Measurements from ENCODE around the gene TCF7L2. TPM values are rescaled to one million over a fixed set of nuclear protein-coding genes. Genes with fewer than 3 reads are reported as not detected.
A peak's percentile ranks its signal among the peaks of the same experiment; 100 is the strongest.

The TCF7L2 gene
- total RNA-seq, 1 experiment from 2014 or later = 45.2 TPM

GRCh38 chr10:112980937-112981336 is 30.9 kb downstream of the TCF7L2 start:
- no peak for ATAC-seq
- ChIA-PET CTCF (no interaction called here), POLR2A (no interaction called here)
- no peak for DNase-seq (ENCODE audit: low read depth, low spot score)
- BruUV-seq (replicated peaks) = TSS peak; percentile 4
- Histone ChIP-seq H3K27me3 (ENCODE audit: control insufficient read depth, insufficient read depth, low read length) (no peaks in the 10 kb centered on the region), H3K9me3 (ENCODE audit: control insufficient read depth, insufficient read depth, low read depth, low read length) (no peaks in the 10 kb centered on the region), H3K4me1 (ENCODE audit: control insufficient read depth, insufficient read depth, low read length) (peaks cover 47% of the 10 kb centered on the region), H3K36me3 (ENCODE audit: control insufficient read depth, insufficient read depth, low read length) (no peaks in the 10 kb centered on the region), H3K27ac (ENCODE audit: low read length) (peak overlapping the region; percentile 30; the same call in 1 of the 2 replicates), H3K4me3 (ENCODE audit: low read depth in 2 of 2, low read length in 2 of 2) (no peak overlapping the region)
- in situ Hi-C loops (cut with HindIII; ENCODE audit: low pct_unique_long_range_greater_than_20kb, low sequenced_read_pairs) = no loop called here
- intact Hi-C loops (cut with micrococcal nuclease; ENCODE audit: unreplicated experiment) = no loop called here
- no peak for TF ChIP-seq REST (IDR thresholded peaks at IDR 0.05; ENCODE audit: insufficient read depth in 1 of 2, low read depth in 2 of 2, low read length in 1 of 2)
- TF ChIP-seq POLR2AphosphoS5 (IDR thresholded peaks at IDR 0.05; ENCODE audit: low read depth, low read length) = no peak
- TF ChIP-seq, protein P1, sequence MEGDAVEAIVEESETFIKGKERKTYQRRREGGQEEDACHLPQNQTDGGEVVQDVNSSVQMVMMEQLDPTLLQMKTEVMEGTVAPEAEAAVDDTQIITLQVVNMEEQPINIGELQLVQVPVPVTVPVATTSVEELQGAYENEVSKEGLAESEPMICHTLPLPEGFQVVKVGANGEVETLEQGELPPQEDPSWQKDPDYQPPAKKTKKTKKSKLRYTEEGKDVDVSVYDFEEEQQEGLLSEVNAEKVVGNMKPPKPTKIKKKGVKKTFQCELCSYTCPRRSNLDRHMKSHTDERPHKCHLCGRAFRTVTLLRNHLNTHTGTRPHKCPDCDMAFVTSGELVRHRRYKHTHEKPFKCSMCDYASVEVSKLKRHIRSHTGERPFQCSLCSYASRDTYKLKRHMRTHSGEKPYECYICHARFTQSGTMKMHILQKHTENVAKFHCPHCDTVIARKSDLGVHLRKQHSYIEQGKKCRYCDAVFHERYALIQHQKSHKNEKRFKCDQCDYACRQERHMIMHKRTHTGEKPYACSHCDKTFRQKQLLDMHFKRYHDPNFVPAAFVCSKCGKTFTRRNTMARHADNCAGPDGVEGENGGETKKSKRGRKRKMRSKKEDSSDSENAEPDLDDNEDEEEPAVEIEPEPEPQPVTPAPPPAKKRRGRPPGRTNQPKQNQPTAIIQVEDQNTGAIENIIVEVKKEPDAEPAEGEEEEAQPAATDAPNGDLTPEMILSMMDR (IDR thresholded peaks at IDR 0.05) = no peak
- no peak for TF ChIP-seq SIN3A (IDR thresholded peaks at IDR 0.05; ENCODE audit: borderline replicate concordance, insufficient read depth, low read depth, low read length)
- no peak for TF ChIP-seq TCF7L2 (IDR thresholded peaks at IDR 0.05; ENCODE audit: low read depth, low read length)

GRCh38 chr10:112981553-112981952 is 31.5 kb downstream of the TCF7L2 start:
- TF ChIP-seq SIN3A (IDR thresholded peaks at IDR 0.05; ENCODE audit: borderline replicate concordance, insufficient read depth, low read depth, low read length) = no peak
- TF ChIP-seq, protein P1 (IDR thresholded peaks at IDR 0.05) = no peak
- TF ChIP-seq POLR2AphosphoS5 (IDR thresholded peaks at IDR 0.05; ENCODE audit: low read depth, low read length) = no peak
- TF ChIP-seq REST (IDR thresholded peaks at IDR 0.05; ENCODE audit: insufficient read depth in 1 of 2, low read depth in 2 of 2, low read length in 1 of 2) = no peak
- no peak for TF ChIP-seq TCF7L2 (IDR thresholded peaks at IDR 0.05; ENCODE audit: low read depth, low read length)
- Histone ChIP-seq H3K4me3 (ENCODE audit: low read depth in 2 of 2, low read length in 2 of 2) (no peak overlapping the region), H3K27me3 (ENCODE audit: control insufficient read depth, insufficient read depth, low read length) (no peaks in the 10 kb centered on the region), H3K27ac (ENCODE audit: low read length) (peak overlapping the region; percentile 32), H3K36me3 (ENCODE audit: control insufficient read depth, insufficient read depth, low read length) (no peaks in the 10 kb centered on the region), H3K4me1 (ENCODE audit: control insufficient read depth, insufficient read depth, low read length) (peaks cover 53% of the 10 kb centered on the region), H3K9me3 (ENCODE audit: control insufficient read depth, insufficient read depth, low read depth, low read length) (no peaks in the 10 kb centered on the region)
- no TSS peak for BruUV-seq (replicated peaks)
- no peak for DNase-seq (ENCODE audit: low read depth, low spot score)
- CTCF ChIA-PET = no interaction called here
- intact Hi-C loops (cut with micrococcal nuclease; ENCODE audit: unreplicated experiment) (no loop called here), in situ Hi-C loops (cut with HindIII; ENCODE audit: low pct_unique_long_range_greater_than_20kb, low sequenced_read_pairs) (no loop called here)
- ATAC-seq = no peak
- POLR2A ChIA-PET = no interaction called here
